GM12865 (cell line): Measurements from ENCODE around the gene FAM53B.
A peak's percentile ranks its signal among the peaks of the same experiment; 100 is the strongest.

Experiments
- DNase-seq: peaks from one replicate; pipeline ENCODE4 v3.0.0; 2010; ENCODE audit warnings: low read depth
- H3K4me3 ChIP-seq: 2 replicates; pipeline ENCODE4 v1.5.1; 2011; ENCODE audit warnings: mild to moderate bottlenecking, low read depth, low read length, control low read depth
- CTCF ChIP-seq: IDR thresholded peaks from 2 replicates; pipeline ENCODE4 v1.5.1; 2011; ENCODE audit warnings: low read length, control low read depth, low read depth, inconsistent platforms; ENCODE audit not compliant: insufficient read depth; ENCODE audit errors: missing control alignments

The FAM53B gene

GRCh38 chr10:124660404-124661125 lies 83.6 kb downstream of the FAM53B start:
- no peak overlapping the region for H3K4me3 ChIP-seq
- DNase-seq: no peak
- TF ChIP-seq CTCF: no peak

GRCh38 chr10:124659380-124659779 lies 84.8 kb downstream of the FAM53B start:
- no peak overlapping the region for H3K4me3 ChIP-seq
- DNase-seq: peak; percentile 21
- TF ChIP-seq CTCF: no peak

GRCh38 chr10:124658591-124659242 lies 85.5 kb downstream of the FAM53B start:
- H3K4me3 ChIP-seq: no peak overlapping the region
- DNase-seq: no peak
- no peak for TF ChIP-seq CTCF

GRCh38 chr10:124657806-124658205 lies 86.4 kb downstream of the FAM53B start:
- peak; percentile 81 for DNase-seq
- H3K4me3 ChIP-seq: no peak overlapping the region
- no peak for TF ChIP-seq CTCF

- DNase-seq: no peak
- no peak overlapping the region for H3K4me3 ChIP-seq
- TF ChIP-seq CTCF: no peak
Measured at GRCh38 chr10:124656541-124656940, 87.6 kb downstream of the FAM53B start.

GRCh38 chr10:124656113-124656490 lies 88.1 kb downstream of the FAM53B start:
- H3K4me3 ChIP-seq: no peak overlapping the region
- no peak for TF ChIP-seq CTCF
- DNase-seq: no peak
